Measurements from ENCODE around the gene BTAF1. TPM values are rescaled to one million over a fixed set of nuclear protein-coding genes. Genes with fewer than 3 reads are reported as not detected.

The BTAF1 gene
- total RNA-seq, 1 experiment from 2014 or later: 42.5 TPM

DNA sequence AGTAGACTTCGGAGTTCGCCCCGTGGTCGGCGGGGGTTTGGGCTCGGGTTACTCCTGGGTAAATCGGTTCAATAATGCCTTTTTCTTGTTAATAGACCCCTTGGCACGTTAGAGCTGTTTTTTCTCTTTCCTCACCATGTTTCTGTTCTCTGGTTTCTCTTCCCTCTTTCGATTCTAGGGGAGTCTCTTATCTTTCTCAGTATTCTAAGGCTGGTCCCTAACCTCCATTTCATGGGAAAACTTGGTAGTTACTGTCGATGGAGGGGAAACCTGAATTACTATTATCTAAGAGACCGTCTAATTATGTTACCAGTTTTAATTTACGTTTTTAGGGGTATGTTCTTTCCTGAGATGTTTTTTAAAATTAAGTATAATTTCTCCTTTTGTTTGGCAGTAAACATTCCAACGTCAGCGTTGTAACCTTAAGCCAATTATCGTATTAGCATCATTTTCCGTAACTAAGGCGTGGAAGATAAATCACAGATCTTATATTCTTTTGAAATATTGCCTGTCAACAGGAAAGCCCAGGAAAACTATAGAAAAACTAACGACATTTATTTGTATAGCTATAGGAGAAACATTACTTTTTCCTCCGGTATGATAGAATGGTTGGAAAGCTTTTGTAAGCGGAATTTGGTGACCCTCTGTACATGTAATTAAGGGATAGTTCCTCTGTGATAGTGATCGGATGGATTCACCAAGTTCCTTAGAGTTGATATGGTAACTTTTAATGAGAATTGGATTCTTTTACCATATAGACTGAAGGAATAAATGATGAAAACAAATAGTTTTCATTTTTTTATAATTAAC lies 847 bp downstream of the BTAF1 start (continued):
- TF ChIP-seq, protein P1, sequence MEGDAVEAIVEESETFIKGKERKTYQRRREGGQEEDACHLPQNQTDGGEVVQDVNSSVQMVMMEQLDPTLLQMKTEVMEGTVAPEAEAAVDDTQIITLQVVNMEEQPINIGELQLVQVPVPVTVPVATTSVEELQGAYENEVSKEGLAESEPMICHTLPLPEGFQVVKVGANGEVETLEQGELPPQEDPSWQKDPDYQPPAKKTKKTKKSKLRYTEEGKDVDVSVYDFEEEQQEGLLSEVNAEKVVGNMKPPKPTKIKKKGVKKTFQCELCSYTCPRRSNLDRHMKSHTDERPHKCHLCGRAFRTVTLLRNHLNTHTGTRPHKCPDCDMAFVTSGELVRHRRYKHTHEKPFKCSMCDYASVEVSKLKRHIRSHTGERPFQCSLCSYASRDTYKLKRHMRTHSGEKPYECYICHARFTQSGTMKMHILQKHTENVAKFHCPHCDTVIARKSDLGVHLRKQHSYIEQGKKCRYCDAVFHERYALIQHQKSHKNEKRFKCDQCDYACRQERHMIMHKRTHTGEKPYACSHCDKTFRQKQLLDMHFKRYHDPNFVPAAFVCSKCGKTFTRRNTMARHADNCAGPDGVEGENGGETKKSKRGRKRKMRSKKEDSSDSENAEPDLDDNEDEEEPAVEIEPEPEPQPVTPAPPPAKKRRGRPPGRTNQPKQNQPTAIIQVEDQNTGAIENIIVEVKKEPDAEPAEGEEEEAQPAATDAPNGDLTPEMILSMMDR (IDR thresholded peaks at IDR 0.05 in 2 of 3, conservative IDR thresholded peaks at IDR 0.05 in 1 of 3; ENCODE audit: borderline replicate concordance in 1 of 3, insufficient read depth in 1 of 3, low read depth in 2 of 3, low read length in 2 of 3): no peak
- TF ChIP-seq CEBPB (IDR thresholded peaks at IDR 0.05; ENCODE audit: low read depth): no peak
- TF ChIP-seq SP1 (IDR thresholded peaks at IDR 0.05; ENCODE audit: low read depth): no peak

DNA sequence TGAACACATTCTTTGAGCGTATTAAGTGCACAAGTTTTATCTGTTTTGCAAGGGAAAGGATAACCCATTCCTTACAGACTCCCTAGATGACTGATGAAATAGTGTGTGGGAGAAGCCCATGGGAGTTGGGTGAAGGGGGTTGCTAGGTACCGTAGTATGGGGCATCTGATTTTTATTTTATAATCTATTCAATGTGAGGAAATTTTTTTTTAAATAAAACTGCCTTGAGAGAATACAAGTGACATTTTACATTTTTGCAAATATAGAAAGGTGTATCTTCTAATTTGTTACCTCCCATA lies 1.4 kb downstream of the BTAF1 start:
- Histone ChIP-seq H3K9ac (ENCODE audit: low read length) (peak overlapping the region; percentile 89), H3K27ac (ENCODE audit: low read depth, low read length) (no peak overlapping the region), H4K20me1 (ENCODE audit: insufficient read depth) (peaks cover 29% of the 10 kb centered on the region; the same call in 1 of the 2 replicates), H3K9me3 (ENCODE audit: control insufficient read depth in 1 of 2, insufficient read depth in 1 of 2, low read depth in 1 of 2, low read length in 2 of 2) (no peaks in the 10 kb centered on the region), H3K4me2 (ENCODE audit: low read length) (peak overlapping the region; percentile 87), H3K4me1 (ENCODE audit: control insufficient read depth in 1 of 2, insufficient read depth in 2 of 2, low read length in 2 of 2) (peaks cover 7 to 19% of the 10 kb centered on the region in 2 experiments; a peak in 3 of 4 replicates), H3K4me3 (replicated peaks in 1 of 2; ENCODE audit: low read depth in 1 of 2, low read length in 2 of 2) (peak overlapping the region; percentile 72 to 74), H3K27me3 (ENCODE audit: insufficient read depth, low read length) (no peaks in the 10 kb centered on the region), H3K79me2 (ENCODE audit: insufficient read depth, low read length) (peaks cover 64% of the 10 kb centered on the region), H3K9me2 (ENCODE audit: insufficient read depth) (no peaks in the 10 kb centered on the region), H3K36me3 (ENCODE audit: control insufficient read depth in 1 of 2, insufficient read depth in 2 of 2, low read length in 2 of 2) (peaks cover 2 to 5% of the 10 kb centered on the region in 2 experiments; a peak in 2 of 4 replicates), H2AFZ (ENCODE audit: low read depth, low read length, poor library complexity, severe bottlenecking) (no peak overlapping the region)
- DNase-seq (ENCODE audit: low read depth, low spot score): no peak
- no TSS peak for BruUV-seq (replicated peaks)
- CTCF ChIA-PET: interaction anchor here (1.1 kb wide), 1 partner anchor 12 kb away, joined by 3 read pairs; no protein-coding TSS in a partner anchor
- no peak for ATAC-seq
- POLR2A ChIA-PET: no interaction called here
- RAD21 ChIA-PET (ENCODE audit: low non-redundant PET in 1 of 2, low total read pairs in 2 of 2, uncharacterized antibody in 2 of 2, unreplicated experiment in 2 of 2): no interaction called here
- intact Hi-C loops (cut with micrococcal nuclease): no loop called here
- TF ChIP-seq SRF (IDR thresholded peaks at IDR 0.05; ENCODE audit: low read depth): no peak
- TF ChIP-seq JUND (IDR thresholded peaks at IDR 0.05): no peak
- no peak for TF ChIP-seq ZNF274 (IDR thresholded peaks at IDR 0.05; ENCODE audit: low read depth, low read length)
- TF ChIP-seq SIN3A (IDR thresholded peaks at IDR 0.05; ENCODE audit: low read depth): no peak
- no peak for TF ChIP-seq CEBPB (IDR thresholded peaks at IDR 0.05; ENCODE audit: low read depth)
- no peak for TF ChIP-seq ATF3 (IDR thresholded peaks at IDR 0.05)
- TF ChIP-seq SP1 (IDR thresholded peaks at IDR 0.05; ENCODE audit: low read depth): no peak
- no peak for TF ChIP-seq RAD21 (IDR thresholded peaks at IDR 0.05; ENCODE audit: low read depth)
- no peak for TF ChIP-seq EZH2phosphoT487 (IDR thresholded peaks at IDR 0.05; ENCODE audit: borderline replicate concordance)
- no peak for TF ChIP-seq FOSL1 (IDR thresholded peaks at IDR 0.05; ENCODE audit: low read depth)
- no peak for TF ChIP-seq ELF1 (IDR thresholded peaks at IDR 0.05; ENCODE audit: borderline replicate concordance, low read depth)
- no peak for TF ChIP-seq EZH2 (IDR thresholded peaks at IDR 0.05)
- no peak for TF ChIP-seq POLR2AphosphoS5 (IDR thresholded peaks at IDR 0.05; ENCODE audit: low read depth, low read length)
- TF ChIP-seq, protein P1 (IDR thresholded peaks at IDR 0.05 in 2 of 3, conservative IDR thresholded peaks at IDR 0.05 in 1 of 3; ENCODE audit: borderline replicate concordance in 1 of 3, insufficient read depth in 1 of 3, low read depth in 2 of 3, low read length in 2 of 3): no peak
- TF ChIP-seq, protein P2, sequence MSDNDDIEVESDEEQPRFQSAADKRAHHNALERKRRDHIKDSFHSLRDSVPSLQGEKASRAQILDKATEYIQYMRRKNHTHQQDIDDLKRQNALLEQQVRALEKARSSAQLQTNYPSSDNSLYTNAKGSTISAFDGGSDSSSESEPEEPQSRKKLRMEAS (IDR thresholded peaks at IDR 0.05): no peak
- no peak for TF ChIP-seq EGR1 (IDR thresholded peaks at IDR 0.05; ENCODE audit: low read depth)
- no peak for TF ChIP-seq ZFX (IDR thresholded peaks at IDR 0.05)
